ENCODE results near the gene RUVBL2. TPM values are rescaled to one million over a fixed set of nuclear protein-coding genes. Genes with fewer than 3 reads are reported as not detected.

The RUVBL2 gene
- total and polyA plus RNA-seq, 2 of the 4 experiments (the other 2 are of a cell fraction), result 196 to 391 TPM

- Histone ChIP-seq H3K36me3 (ENCODE audit: control insufficient read depth, insufficient read depth, low read length) (peaks cover 40% of the 10 kb centered on the region), H3K9me3 (ENCODE audit: control insufficient read depth, insufficient read depth, low read length) (no peaks in the 10 kb centered on the region), H3K18ac (ENCODE audit: low read depth, low read length) (no peak overlapping the region), H3K9ac (ENCODE audit: low read depth, low read length) (no peak overlapping the region), H2BK15ac (ENCODE audit: low read depth, low read length) (no peak overlapping the region), H2BK5ac (ENCODE audit: low read depth, low read length, poor library complexity, severe bottlenecking) (no peak overlapping the region), H3K27me3 (ENCODE audit: control insufficient read depth, insufficient read depth, low read length) (no peaks in the 10 kb centered on the region), H2AK9ac (replicated peaks; ENCODE audit: low read depth, low read length, poor library complexity) (no peak overlapping the region), H3K23ac (ENCODE audit: low read depth, low read length) (no peak overlapping the region), H3K4me2 (ENCODE audit: low read depth, low read length) (no peak overlapping the region), H3K4ac (ENCODE audit: low read depth, low read length) (no peak overlapping the region), H4K8ac (ENCODE audit: low read depth in 2 of 2, low read length in 2 of 2) (no peak overlapping the region), H2AK5ac (ENCODE audit: low read depth, low read length) (no peak overlapping the region), H4K5ac (ENCODE audit: low read depth, low read length) (no peak overlapping the region), H3K14ac (replicated peaks; ENCODE audit: low read depth, low read length) (no peak overlapping the region), H3K79me1 (ENCODE audit: low read depth in 1 of 2, low read length in 2 of 2) (peaks cover 0 to 40% of the 10 kb centered on the region in 2 experiments; a peak in 3 of 4 replicates), H2BK120ac (ENCODE audit: low read depth, low read length) (no peak overlapping the region), H4K91ac (ENCODE audit: insufficient read depth, low read depth, low read length) (no peak overlapping the region), H3K27ac (ENCODE audit: insufficient read depth, low read length) (no peak overlapping the region), H2BK20ac (ENCODE audit: low read depth, low read length) (no peak overlapping the region), H3K4me3 (ENCODE audit: insufficient read depth, low read depth, low read length) (no peak overlapping the region), H3K9me1 (ENCODE audit: insufficient read depth, low read length) (peaks cover 8% of the 10 kb centered on the region), H3K4me1 (ENCODE audit: control insufficient read depth, insufficient read depth, low read length) (peaks cover 2% of the 10 kb centered on the region), H4K20me1 (ENCODE audit: insufficient read depth, low read length) (peaks cover 45% of the 10 kb centered on the region), H3K56ac (ENCODE audit: extremely low read depth, insufficient read depth, low read length) (no peak overlapping the region), H2AFZ (replicated peaks; ENCODE audit: low read length, poor library complexity) (no peak overlapping the region)
- ATAC-seq (ENCODE audit: low read depth) (no peak), DNase-seq (no peak)
- WGBS, 2 experiments (ENCODE audit: extremely low coverage in 2 of 2, insufficient read length in 1 of 2), result 97% methylated on average over 28 of the region's 45 CpGs; no CpG with 5 or more reads in 1 of the 2 experiments
- intact Hi-C loops (cut with micrococcal nuclease) (loop anchor here (2.0 to 10.0 kb wide), 2 partner anchors 175 to 325 kb away; partner anchors contain the start of gene CA11), dilution Hi-C loops (cut with HindIII; ENCODE audit: low sequenced_read_pairs, unreplicated experiment) (no loop called here), in situ Hi-C loops (cut with MboI; ENCODE audit: low sequenced_read_pairs) (loop anchor here (5.0 to 10.0 kb wide), 2 partner anchors 177 to 325 kb away; partner anchors contain the start of gene CA11)
- ChIA-PET POLR2A (ENCODE audit: unreplicated experiment) (no interaction called here), CTCF (no interaction called here)
- BruUV-seq (replicated peaks), result no TSS peak
- TF ChIP-seq SMC3 (IDR thresholded peaks at IDR 0.05; ENCODE audit: low read depth, low read length) (no peak), CTCF (conservative IDR thresholded peaks at IDR 0.05; ENCODE audit: low read depth, low read length) (no peak)
Measured at GRCh38 chr19:48969276-48970138, 24.2 kb upstream of the RUVBL2 start.

Data from IMR-90 (cell line).